Endothelial cell of umbilical vein (primary cell): ENCODE results near the gene HDAC8. TPM values are rescaled to one million over a fixed set of nuclear protein-coding genes. Genes with fewer than 3 reads are reported as not detected.

ENCODE experiments used
- BruUV-seq: library from RNA; stranded (reverse); fragments of 400-500 nt; replicated peaks from 2 replicates; lab custom pipeline; 2021; lab: Mats Ljungman, UMichigan
- CTCF ChIA-PET: fragments of 300-600, 350-600 bp; sonication (Branson Sonifier 250); formaldehyde crosslinking; loops from one replicate; lab custom pipeline; 2021; ENCODE audit warnings: antibody characterized with exemption, inconsistent platforms; lab: Charles Lee
- POLR2A ChIA-PET: fragments of 300-600, 350-600 bp; sonication (Branson Sonifier 250); formaldehyde crosslinking; loops from one replicate; lab custom pipeline; 2021; ENCODE audit warnings: antibody characterized with exemption, inconsistent platforms; lab: Charles Lee
- DNase-seq: peaks from one replicate; pipeline ENCODE4 v3.0.0-alpha.2; 2011; ENCODE audit warnings: low read depth, low spot score
- FAIRE-seq: peaks from 2 replicates; lab custom pipeline; 2011; peaks lifted over from hg19 to GRCh38; lab: Jason Lieb, UNC
- H2AFZ ChIP-seq: 2 replicates; pipeline ENCODE4 v1.6.0; 2012; ENCODE audit warnings: low read depth, low read length, control low read depth, inconsistent platforms
- H3K27ac ChIP-seq: 2 replicates; pipeline ENCODE4 v1.5.1; 2011; ENCODE audit warnings: low read depth, mild to moderate bottlenecking, control low read depth, low read length, moderate library complexity; ENCODE audit not compliant: insufficient read depth
- H3K27me3 ChIP-seq, 2 experiments: 2 replicates each; pipeline versions ENCODE4 v1.6.0 to v1.6.1; 2011; ENCODE audit warnings: low read length in 2 of 2, mixed read lengths in 1 of 2; ENCODE audit not compliant: control insufficient read depth in 2 of 2, insufficient read depth in 2 of 2
- H3K36me3 ChIP-seq, 2 experiments: 2 replicates in 1 of 2; 3 replicates in 1 of 2; pipeline ENCODE4 v1.5.1; 2011; ENCODE audit warnings: low read length in 2 of 2, mild to moderate bottlenecking in 1 of 2, moderate library complexity in 1 of 2; ENCODE audit not compliant: control insufficient read depth in 2 of 2, insufficient read depth in 2 of 2; ENCODE audit errors: extremely low read depth in 1 of 2
- H3K4me1 ChIP-seq: 3 replicates; pipeline ENCODE4 v1.5.1; 2011; ENCODE audit warnings: mild to moderate bottlenecking, low read length; ENCODE audit not compliant: control insufficient read depth, insufficient read depth; ENCODE audit errors: extremely low read depth
- H3K4me2 ChIP-seq: 2 replicates; pipeline ENCODE4 v1.6.1; 2011; ENCODE audit warnings: low read length, control low read depth, mixed read lengths; ENCODE audit not compliant: insufficient read depth
- H3K4me3 ChIP-seq, 3 experiments: fragments of 200-600 bp in 1 of 3; sonication (generic), shearing (Covaris generic) in 1 of 3; replicated peaks in 1 of 3; 2 replicates each; pipeline ENCODE4 v1.5.1; 2011 to 2016; ENCODE audit warnings: control low read depth in 3 of 3, low read length in 3 of 3, mild to moderate bottlenecking in 2 of 3, inconsistent platforms in 1 of 3, low read depth in 1 of 3, moderate library complexity in 1 of 3; ENCODE audit not compliant: insufficient read depth in 1 of 3
- H3K79me2 ChIP-seq: 2 replicates; pipeline ENCODE4 v1.6.0; 2012; ENCODE audit warnings: low read length, inconsistent platforms; ENCODE audit not compliant: control insufficient read depth, insufficient read depth
- H3K9ac ChIP-seq: replicated peaks from 2 replicates; pipeline ENCODE3; 2011; ENCODE audit warnings: low read length, control low read depth; ENCODE audit not compliant: insufficient read depth; ENCODE audit errors: extremely low read depth
- H3K9me1 ChIP-seq: replicated peaks from 3 replicates; pipeline ENCODE4 v1.6.0; 2011; ENCODE audit warnings: mild to moderate bottlenecking, low read length; ENCODE audit not compliant: control insufficient read depth, insufficient read depth; ENCODE audit errors: extremely low read depth
- H3K9me3 ChIP-seq: replicated peaks from 2 replicates; pipeline ENCODE4 v1.5.1; 2012; ENCODE audit warnings: low read length, inconsistent platforms; ENCODE audit not compliant: control insufficient read depth, insufficient read depth
- H4K20me1 ChIP-seq: replicated peaks from 2 replicates; pipeline ENCODE3; 2011; ENCODE audit warnings: mild to moderate bottlenecking, low read length; ENCODE audit not compliant: control insufficient read depth, insufficient read depth; ENCODE audit errors: extremely low read depth
- EZH2 ChIP-seq: IDR thresholded peaks from 2 replicates; pipeline ENCODE4 v1.6.1; 2012; ENCODE audit warnings: borderline replicate concordance, low read depth, mild to moderate bottlenecking, moderate library complexity, low read length, inconsistent platforms; ENCODE audit not compliant: severe bottlenecking
- FOS ChIP-seq: IDR thresholded peaks from 2 replicates; pipeline ENCODE4 v1.6.1; 2011; ENCODE audit warnings: mild to moderate bottlenecking, low read length, moderate library complexity, borderline replicate concordance; ENCODE audit not compliant: insufficient read depth
- GATA2 ChIP-seq: IDR thresholded peaks from 2 replicates; pipeline ENCODE4 v1.7.0; 2011; ENCODE audit warnings: low read depth, mild to moderate bottlenecking, moderate library complexity, mixed read lengths, low read length; ENCODE audit not compliant: insufficient read length, insufficient read depth
- JUN ChIP-seq: IDR thresholded peaks from 2 replicates; pipeline ENCODE4 v1.6.1; 2011; ENCODE audit warnings: borderline replicate concordance, low read depth; ENCODE audit not compliant: insufficient read length, insufficient read depth
- MYC ChIP-seq: IDR thresholded peaks from one replicate; pipeline ENCODE4 v1.6.1; 2011; ENCODE audit warnings: mild to moderate bottlenecking, low read depth, low read length
- POLR2A ChIP-seq: IDR thresholded peaks from 2 replicates; pipeline ENCODE4 v1.6.1; 2012; ENCODE audit warnings: low read depth, mild to moderate bottlenecking, control low read depth, low read length
- POLR2AphosphoS5 ChIP-seq: IDR thresholded peaks from 2 replicates; pipeline ENCODE4 v1.6.1; 2012; ENCODE audit warnings: low read depth, mild to moderate bottlenecking, control low read depth, low read length, moderate library complexity; ENCODE audit not compliant: insufficient read depth
- dilution Hi-C: fragments of 300-500 bp; cut with MboI; formaldehyde crosslinking; loops from one replicate; pipeline ENCODE4 v1.15.0; 2019; ENCODE audit warnings: low sequenced_read_pairs; ENCODE audit not compliant: extremely low pct_ligation_motif_present
- intact Hi-C: fragments of 100-400 bp; cut with micrococcal nuclease; formaldehyde crosslinking; loops from one replicate; pipeline ENCODE4 v1.10.0; 2022
- polyA plus RNA-seq, 4 experiments: library from polyadenylated mRNA; depleted of rRNA in 3 of 4; stranded (reverse) in 3 of 4; unstranded in 1 of 4; fragments of >200 nt; gene quantifications; 2 replicates each; pipeline versions ENCODE4 v1.2.1 to v1.2.3, GENCODE V29; 2011 to 2012; ENCODE audit warnings: missing spikeins in 1 of 4
- total RNA-seq: library from RNA; stranded (reverse); gene quantifications from 2 replicates; pipeline ENCODE4 v1.2.3, GENCODE V29; 2021
- TF ChIP-seq, protein P1 (sequence below), 2 donors: IDR thresholded peaks; 1 replicate in 1 of 2; 2 replicates in 1 of 2; pipeline ENCODE4 v1.5.1; 2011; ENCODE audit warnings: low read length in 2 of 2, mild to moderate bottlenecking in 2 of 2, moderate library complexity in 2 of 2, control low read depth in 1 of 2, inconsistent platforms in 1 of 2, low read depth in 1 of 2; ENCODE audit not compliant: insufficient read depth in 1 of 2; ENCODE audit errors: extremely low read depth in 1 of 2
- TF ChIP-seq, protein P2 (sequence below): IDR thresholded peaks from 2 replicates; pipeline ENCODE4 v1.6.1; 2011; ENCODE audit not compliant: insufficient read depth, insufficient read length

The HDAC8 gene
- total and polyA plus RNA-seq, 2 donors (not counting 3 experiments of a cell fraction or from before 2014, with no cell fraction given), result 17.6 to 37.2 TPM

DNA sequence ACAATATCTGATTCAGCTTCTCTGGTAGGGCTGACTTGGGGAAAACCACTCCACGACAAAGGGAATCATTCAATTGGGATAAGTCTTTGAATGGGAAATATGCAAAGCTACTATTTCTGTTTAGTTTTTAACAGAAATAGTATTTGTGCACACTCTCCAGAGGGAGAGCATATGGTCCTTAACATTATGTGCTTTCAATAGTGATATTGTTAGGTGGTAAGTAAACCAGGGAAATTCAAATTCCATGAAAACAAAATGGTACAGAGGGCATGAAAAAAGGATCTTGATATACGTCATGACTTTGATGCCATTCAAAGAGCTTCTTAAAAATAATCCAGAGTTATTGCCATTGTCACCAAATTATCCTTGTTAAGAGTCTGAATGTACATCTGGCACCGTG, 219.9 kb downstream of the HDAC8 start:
- H3K79me2 ChIP-seq, result no peaks in the 10 kb centered on the region
- no peaks in the 10 kb centered on the region for H3K27me3 ChIP-seq
- dilution Hi-C loops (no loop called here), intact Hi-C loops (no loop called here)
- H3K36me3 ChIP-seq, result peaks cover 0 to 5% of the 10 kb centered on the region in 2 experiments
- FAIRE-seq (no peak), DNase-seq (no peak)
- no peak overlapping the region for H3K4me2 ChIP-seq
- ChIA-PET CTCF (no interaction called here), POLR2A (no interaction called here)
- BruUV-seq, result no TSS peak
- H3K9ac ChIP-seq, result no peak overlapping the region
- H3K9me3 ChIP-seq, result no peaks in the 10 kb centered on the region
- no peak overlapping the region for H3K27ac ChIP-seq
- no peaks in the 10 kb centered on the region for H3K9me1 ChIP-seq
- H2AFZ ChIP-seq, result no peak overlapping the region
- no peaks in the 10 kb centered on the region for H3K4me1 ChIP-seq
- H3K4me3 ChIP-seq, result no peak overlapping the region
- no peaks in the 10 kb centered on the region for H4K20me1 ChIP-seq
- TF ChIP-seq POLR2A (no peak), POLR2AphosphoS5 (no peak), FOS (no peak), JUN (no peak), EZH2 (no peak), GATA2 (no peak), MYC (no peak)
- TF ChIP-seq, protein P1, sequence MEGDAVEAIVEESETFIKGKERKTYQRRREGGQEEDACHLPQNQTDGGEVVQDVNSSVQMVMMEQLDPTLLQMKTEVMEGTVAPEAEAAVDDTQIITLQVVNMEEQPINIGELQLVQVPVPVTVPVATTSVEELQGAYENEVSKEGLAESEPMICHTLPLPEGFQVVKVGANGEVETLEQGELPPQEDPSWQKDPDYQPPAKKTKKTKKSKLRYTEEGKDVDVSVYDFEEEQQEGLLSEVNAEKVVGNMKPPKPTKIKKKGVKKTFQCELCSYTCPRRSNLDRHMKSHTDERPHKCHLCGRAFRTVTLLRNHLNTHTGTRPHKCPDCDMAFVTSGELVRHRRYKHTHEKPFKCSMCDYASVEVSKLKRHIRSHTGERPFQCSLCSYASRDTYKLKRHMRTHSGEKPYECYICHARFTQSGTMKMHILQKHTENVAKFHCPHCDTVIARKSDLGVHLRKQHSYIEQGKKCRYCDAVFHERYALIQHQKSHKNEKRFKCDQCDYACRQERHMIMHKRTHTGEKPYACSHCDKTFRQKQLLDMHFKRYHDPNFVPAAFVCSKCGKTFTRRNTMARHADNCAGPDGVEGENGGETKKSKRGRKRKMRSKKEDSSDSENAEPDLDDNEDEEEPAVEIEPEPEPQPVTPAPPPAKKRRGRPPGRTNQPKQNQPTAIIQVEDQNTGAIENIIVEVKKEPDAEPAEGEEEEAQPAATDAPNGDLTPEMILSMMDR (IDR thresholded peaks at IDR 0.05; ENCODE audit: extremely low read depth in 1 of 2, insufficient read depth in 1 of 2, low read depth in 1 of 2, low read length in 2 of 2), result no peak
- TF ChIP-seq, protein P2, sequence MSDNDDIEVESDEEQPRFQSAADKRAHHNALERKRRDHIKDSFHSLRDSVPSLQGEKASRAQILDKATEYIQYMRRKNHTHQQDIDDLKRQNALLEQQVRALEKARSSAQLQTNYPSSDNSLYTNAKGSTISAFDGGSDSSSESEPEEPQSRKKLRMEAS, result no peak
